Transverse colon (tissue), 4 donors: ENCODE results near the gene EHBP1. TPM values are rescaled to one million over a fixed set of nuclear protein-coding genes. Genes with fewer than 3 reads are reported as not detected.

Source experiments
- DNase-seq: peaks from one replicate; pipeline ENCODE4 v3.0.0-alpha.2; 2019
- H3K27ac ChIP-seq, 4 donors: fragments of 200-600 bp; sonication (generic); 2 replicates each; pipeline ENCODE4 v1.5.1; 2016 to 2018; ENCODE audit warnings: inconsistent platforms in 4 of 4
- H3K27me3 ChIP-seq: fragments of 200-600 bp; sonication (generic); 2 replicates; pipeline ENCODE4 v1.5.1; 2017; ENCODE audit warnings: inconsistent platforms
- H3K36me3 ChIP-seq, 4 donors: fragments of 200-600 bp; sonication (generic); 2 replicates each; pipeline ENCODE4 v1.5.1; 2017 to 2019; ENCODE audit warnings: inconsistent platforms in 4 of 4
- H3K4me1 ChIP-seq, 4 donors: fragments of 200-600 bp; sonication (generic); 2 replicates each; pipeline ENCODE4 v1.5.1; 2017 to 2020; ENCODE audit warnings: inconsistent platforms in 4 of 4
- H3K4me3 ChIP-seq, 4 donors: fragments of 200-600 bp; sonication (generic); 1 replicate in 1 of 4; 2 replicates in 3 of 4; pipeline versions ENCODE4 v1.5.1 to v1.6.1; 2017 to 2019; ENCODE audit warnings: inconsistent platforms in 4 of 4
- H3K9me3 ChIP-seq, 2 donors: fragments of 200-600 bp; sonication (generic); 2 replicates each; pipeline ENCODE4 v1.5.1; 2017 to 2019; ENCODE audit warnings: inconsistent platforms in 2 of 2
- EP300 ChIP-seq: sonication (generic); formaldehyde crosslinking; IDR thresholded peaks from one replicate; pipeline ENCODE4 v1.6.1; 2017; ENCODE audit warnings: antibody characterized with exemption, low read depth
- POLR2A ChIP-seq: fragments of 450-650 bp; IDR thresholded peaks from one replicate; pipeline ENCODE4 v1.6.1; 2016; ENCODE audit warnings: antibody characterized with exemption, mild to moderate bottlenecking, moderate library complexity
- POLR2AphosphoS5 ChIP-seq, 3 donors: sonication (generic); formaldehyde crosslinking; IDR thresholded peaks; one replicate each; pipeline ENCODE4 v1.6.1; 2016; ENCODE audit warnings: antibody characterized with exemption in 3 of 3
- WGBS, 2 donors: methylation state at CpG; one replicate each; pipeline ENCODE4 v1.1.5; 2018; ENCODE audit warnings: low coverage in 1 of 2; 5-methylcytosine and 5-hydroxymethylcytosine counted together
- in situ Hi-C, 4 donors: fragments of 200-750 bp; cut with MboI; loops; one replicate each; pipeline versions ENCODE4 v1.15.0 to v1.15.1; 2017; ENCODE audit warnings: low sequenced_read_pairs in 3 of 4, low pct_ligation_motif_present in 1 of 4, low pct_unique_long_range_greater_than_20kb in 1 of 4
- intact Hi-C: fragments of 100-400 bp; cut with DNase I; formaldehyde crosslinking; loops from one replicate; pipeline ENCODE4 v1.15.1; 2023; ENCODE audit warnings: low total_unique reads
- total RNA-seq, 4 donors: library from RNA; depleted of rRNA; stranded (reverse); fragments of >200 nt; gene quantifications; one replicate each; pipeline ENCODE4 v1.1.0, GENCODE V29; 2016
- TF ChIP-seq, protein P1 (sequence below), 5 experiments: fragments of 200-600 bp in 3 of 5; fragments of 450-650 bp in 2 of 5; sonication (generic) in 3 of 5; IDR thresholded peaks; 1 replicate in 2 of 5; 2 replicates in 3 of 5; pipeline ENCODE4 v1.5.1; 2016 to 2017; ENCODE audit warnings: antibody characterized with exemption in 5 of 5, inconsistent platforms in 3 of 5, mild to moderate bottlenecking in 2 of 5, moderate library complexity in 1 of 5

EHBP1 gene
- total RNA-seq, 4 donors from 2014 or later = 41.1 to 69.4 (median 47.0) TPM

DNA sequence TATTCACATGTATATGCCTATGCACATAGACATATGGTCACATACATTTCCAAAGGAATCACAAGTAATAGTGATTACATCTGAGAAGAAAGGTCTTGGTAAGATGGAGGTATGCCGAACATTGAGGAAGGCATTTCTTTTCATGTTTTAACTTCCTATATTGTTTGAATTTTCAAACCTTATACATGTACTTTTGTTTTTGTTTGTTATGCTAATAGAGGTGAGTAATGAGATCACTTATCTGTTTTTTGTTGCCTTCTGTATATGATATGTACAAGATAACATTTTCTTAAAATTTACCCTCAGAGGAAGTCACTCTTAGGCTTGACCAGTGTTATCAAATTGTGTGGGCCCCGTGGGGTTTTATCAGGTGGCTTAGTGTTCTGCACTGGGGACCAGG lies 178.6 kb downstream of the EHBP1 start:
- H3K36me3 ChIP-seq = peaks cover 0 to 2% (median 0%) of the 10 kb centered on the region in 4 donors
- no peak for TF ChIP-seq POLR2A
- TF ChIP-seq EP300 = no peak
- TF ChIP-seq, protein P1, sequence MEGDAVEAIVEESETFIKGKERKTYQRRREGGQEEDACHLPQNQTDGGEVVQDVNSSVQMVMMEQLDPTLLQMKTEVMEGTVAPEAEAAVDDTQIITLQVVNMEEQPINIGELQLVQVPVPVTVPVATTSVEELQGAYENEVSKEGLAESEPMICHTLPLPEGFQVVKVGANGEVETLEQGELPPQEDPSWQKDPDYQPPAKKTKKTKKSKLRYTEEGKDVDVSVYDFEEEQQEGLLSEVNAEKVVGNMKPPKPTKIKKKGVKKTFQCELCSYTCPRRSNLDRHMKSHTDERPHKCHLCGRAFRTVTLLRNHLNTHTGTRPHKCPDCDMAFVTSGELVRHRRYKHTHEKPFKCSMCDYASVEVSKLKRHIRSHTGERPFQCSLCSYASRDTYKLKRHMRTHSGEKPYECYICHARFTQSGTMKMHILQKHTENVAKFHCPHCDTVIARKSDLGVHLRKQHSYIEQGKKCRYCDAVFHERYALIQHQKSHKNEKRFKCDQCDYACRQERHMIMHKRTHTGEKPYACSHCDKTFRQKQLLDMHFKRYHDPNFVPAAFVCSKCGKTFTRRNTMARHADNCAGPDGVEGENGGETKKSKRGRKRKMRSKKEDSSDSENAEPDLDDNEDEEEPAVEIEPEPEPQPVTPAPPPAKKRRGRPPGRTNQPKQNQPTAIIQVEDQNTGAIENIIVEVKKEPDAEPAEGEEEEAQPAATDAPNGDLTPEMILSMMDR (IDR thresholded peaks at IDR 0.05) = no peak
- in situ Hi-C loops = no loop called here
- intact Hi-C loops = no loop called here
- DNase-seq = no peak
- no peak overlapping the region for H3K27ac ChIP-seq
- no peaks in the 10 kb centered on the region for H3K9me3 ChIP-seq
- H3K27me3 ChIP-seq = no peaks in the 10 kb centered on the region
- 91 to 100% methylated on average over 2 of the region's 2 CpGs for WGBS, 2 donors
- H3K4me1 ChIP-seq = no peaks in the 10 kb centered on the region
- no peak overlapping the region for H3K4me3 ChIP-seq

DNA sequence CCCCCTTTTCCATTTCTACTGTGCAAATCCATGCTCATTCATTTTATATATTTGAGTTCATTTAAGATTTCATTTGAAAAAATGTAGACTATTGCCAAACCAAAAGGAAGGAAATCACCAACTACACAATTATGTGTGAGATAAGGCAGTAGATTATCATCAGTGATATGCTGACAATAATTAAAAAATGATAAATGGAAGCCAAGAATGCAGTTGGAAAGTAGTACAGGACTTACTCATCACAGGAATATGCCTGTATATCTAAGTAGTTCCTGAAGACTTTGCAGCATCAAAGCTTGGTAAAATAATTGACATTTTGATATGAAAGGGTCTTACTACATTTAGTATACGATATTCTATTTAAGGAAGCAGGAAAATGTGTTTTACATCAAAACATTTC lies 179.0 kb downstream of the EHBP1 start:
- DNase-seq = no peak
- intact Hi-C loops = no loop called here
- no peaks in the 10 kb centered on the region for H3K27me3 ChIP-seq
- 78 to 86% methylated on average over 1 of the region's 1 CpG for WGBS, 2 donors
- in situ Hi-C loops = no loop called here
- peaks cover 2 to 4% of the 10 kb centered on the region in 2 donors for H3K9me3 ChIP-seq
- H3K4me1 ChIP-seq = no peaks in the 10 kb centered on the region
- H3K36me3 ChIP-seq = no peaks in the 10 kb centered on the region
- H3K27ac ChIP-seq = no peak overlapping the region
- TF ChIP-seq EP300 = no peak
- TF ChIP-seq, protein P1 (IDR thresholded peaks at IDR 0.05) = no peak
- no peak for TF ChIP-seq POLR2A
- TF ChIP-seq POLR2AphosphoS5 (IDR thresholded peaks at IDR 0.05) = no peak
- no peak overlapping the region for H3K4me3 ChIP-seq

- 88 to 100% methylated on average over 2 of the region's 2 CpGs for WGBS, 2 donors
- H3K4me1 ChIP-seq = no peaks in the 10 kb centered on the region
- intact Hi-C loops (no loop called here), in situ Hi-C loops (no loop called here)
- no peaks in the 10 kb centered on the region for H3K36me3 ChIP-seq
- H3K9me3 ChIP-seq = no peaks in the 10 kb centered on the region
- H3K27ac ChIP-seq = no peak overlapping the region
- no peak for DNase-seq
- H3K27me3 ChIP-seq = no peaks in the 10 kb centered on the region
- no peak overlapping the region for H3K4me3 ChIP-seq
- TF ChIP-seq, protein P1 (IDR thresholded peaks at IDR 0.05) = no peak
- TF ChIP-seq POLR2A (no peak), POLR2AphosphoS5 (IDR thresholded peaks at IDR 0.05) (no peak), EP300 (no peak)
These were observed 189.6 kb downstream of the EHBP1 start for GRCh38 chr2:62894966-62895631.

DNA sequence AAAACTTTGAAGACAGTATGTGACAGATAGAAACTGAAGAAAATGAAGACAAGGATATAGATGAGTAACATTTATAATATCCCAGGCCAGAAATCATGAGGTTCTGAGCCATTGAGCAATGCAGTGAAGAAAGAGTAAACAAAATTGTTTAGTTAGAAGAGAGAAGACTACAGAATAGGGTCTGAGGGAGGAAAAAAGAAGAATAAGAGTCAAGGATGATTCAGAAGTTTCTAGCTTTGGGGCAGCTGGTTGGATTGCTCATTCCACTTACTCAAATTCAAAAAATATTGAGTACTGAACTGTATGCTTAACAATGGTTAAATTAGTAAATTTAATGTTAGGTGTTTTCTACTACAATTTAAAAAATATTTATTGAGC lies 190.1 kb downstream of the EHBP1 start:
- in situ Hi-C loops (no loop called here), intact Hi-C loops (no loop called here)
- H3K4me1 ChIP-seq = no peaks in the 10 kb centered on the region
- DNase-seq = no peak
- no peak overlapping the region for H3K4me3 ChIP-seq
- H3K36me3 ChIP-seq = no peaks in the 10 kb centered on the region
- TF ChIP-seq POLR2A = no peak
- no peak overlapping the region for H3K27ac ChIP-seq
- no peaks in the 10 kb centered on the region for H3K27me3 ChIP-seq
- no peaks in the 10 kb centered on the region for H3K9me3 ChIP-seq

DNA sequence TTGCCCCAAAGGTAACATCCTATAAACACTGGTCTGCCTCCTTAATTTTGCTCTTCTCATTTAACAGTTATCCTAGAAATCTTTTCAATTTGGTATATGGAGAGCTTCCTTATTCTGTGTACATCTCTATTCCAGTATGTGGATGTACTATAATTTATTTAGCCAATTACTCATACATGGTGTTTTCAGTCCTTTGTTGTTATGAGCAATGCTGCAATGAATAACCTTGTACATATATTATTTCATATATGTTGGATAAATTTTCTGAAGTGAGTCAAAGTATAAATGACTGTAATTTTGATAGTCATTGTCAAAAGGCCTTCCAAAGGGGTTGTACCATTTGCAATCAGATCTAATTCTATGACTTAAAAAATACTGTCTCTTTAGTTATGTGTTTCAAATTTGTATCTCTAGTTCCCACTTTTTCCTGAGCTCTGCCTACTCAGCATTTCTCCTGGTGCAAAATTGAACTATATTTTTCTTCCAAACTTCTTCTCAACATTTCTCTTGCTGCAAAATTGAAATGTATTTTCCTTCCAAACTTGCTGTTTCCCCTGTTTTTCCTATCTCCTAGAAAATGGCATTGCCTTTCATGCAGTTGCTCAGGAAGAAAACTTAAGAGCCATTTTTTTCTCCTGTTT lies 191.8 kb downstream of the EHBP1 start:
- no peak for DNase-seq
- H3K4me3 ChIP-seq = no peak overlapping the region
- H3K36me3 ChIP-seq = no peaks in the 10 kb centered on the region
- no peak for TF ChIP-seq POLR2AphosphoS5 (IDR thresholded peaks at IDR 0.05)
- TF ChIP-seq, protein P1 (IDR thresholded peaks at IDR 0.05) = no peak
- TF ChIP-seq EP300 = no peak
- no peak for TF ChIP-seq POLR2A
- H3K27ac ChIP-seq = no peak overlapping the region
- intact Hi-C loops = no loop called here
- H3K9me3 ChIP-seq = no peaks in the 10 kb centered on the region
- no peaks in the 10 kb centered on the region for H3K27me3 ChIP-seq
- H3K4me1 ChIP-seq = no peaks in the 10 kb centered on the region
- in situ Hi-C loops = no loop called here
